ENCODE results near the gene DYNLT5.
A peak's percentile ranks its signal among the peaks of the same experiment; 100 is the strongest.

DYNLT5 gene

GRCh38 chr1:66739401-66740157, 12.7 kb upstream of the DYNLT5 start:
- in situ Hi-C loops (cut with MboI; ENCODE audit: low pct_unique_long_range_greater_than_20kb, low sequenced_read_pairs) = no loop called here

GRCh38 chr1:66745451-66745850, 6.8 kb upstream of the DYNLT5 start:
- in situ Hi-C loops (cut with MboI; ENCODE audit: low pct_unique_long_range_greater_than_20kb, low sequenced_read_pairs) = no loop called here

More at GRCh38 chr1:66739401-66740157, 12.7 kb upstream of the DYNLT5 start:
- peak; percentile 75 for DNase-seq

GRCh38 chr1:66747501-66747900, 4.8 kb upstream of the DYNLT5 start:
- in situ Hi-C loops (cut with MboI; ENCODE audit: low pct_unique_long_range_greater_than_20kb, low sequenced_read_pairs) = no loop called here
- DNase-seq = no peak

More at GRCh38 chr1:66745451-66745850, 6.8 kb upstream of the DYNLT5 start:
- DNase-seq = no peak

GRCh38 chr1:66750577-66750976, 1.7 kb upstream of the DYNLT5 start:
- in situ Hi-C loops (cut with MboI; ENCODE audit: low pct_unique_long_range_greater_than_20kb, low sequenced_read_pairs) = loop anchor here (25.0 kb wide), 2 partner anchors 237 to 387 kb away; partner anchors contain the start of gene C1orf141
- DNase-seq = peak; percentile 33

DNA sequence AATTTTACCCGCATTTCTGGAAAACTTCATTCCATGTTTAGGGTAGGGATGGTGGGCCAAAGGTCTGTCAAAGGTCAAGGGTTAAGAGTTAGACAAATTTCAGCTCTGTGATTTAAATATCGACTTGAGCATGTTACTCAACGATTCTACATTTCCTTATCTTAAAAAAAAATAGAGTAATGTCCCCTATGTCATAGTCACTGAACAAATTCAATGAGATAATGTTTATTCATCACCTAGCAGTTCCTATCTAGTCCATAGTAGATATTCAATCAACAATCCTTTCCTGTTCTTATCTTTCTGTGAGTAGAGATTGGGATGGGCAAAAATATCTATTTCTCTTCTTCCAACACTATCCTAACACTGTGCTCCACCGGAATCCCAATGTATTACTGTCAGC, 1.1 kb upstream of the DYNLT5 start:
- in situ Hi-C loops (cut with MboI; ENCODE audit: low pct_unique_long_range_greater_than_20kb, low sequenced_read_pairs) = loop anchor here (25.0 kb wide), 2 partner anchors 236 to 386 kb away; partner anchors contain the start of gene C1orf141
- no peak for DNase-seq

GRCh38 chr1:66752671-66753371, 562 bp downstream of the DYNLT5 start:
- in situ Hi-C loops (cut with MboI; ENCODE audit: low pct_unique_long_range_greater_than_20kb, low sequenced_read_pairs) = loop anchor here (25.0 kb wide), 2 partner anchors 234 to 384 kb away; partner anchors contain the start of gene C1orf141
- DNase-seq = peak; percentile 39

- no peak for DNase-seq
- in situ Hi-C loops (cut with MboI; ENCODE audit: low pct_unique_long_range_greater_than_20kb, low sequenced_read_pairs) = loop anchor here (25.0 kb wide), 2 partner anchors 230 to 380 kb away; partner anchors contain the start of gene C1orf141
These were observed 5.5 kb downstream of the DYNLT5 start for GRCh38 chr1:66757722-66758240.

GRCh38 chr1:66758241-66758755, 6.0 kb downstream of the DYNLT5 start:
- in situ Hi-C loops (cut with MboI; ENCODE audit: low pct_unique_long_range_greater_than_20kb, low sequenced_read_pairs) = loop anchor here (25.0 kb wide), 2 partner anchors 229 to 379 kb away; partner anchors contain the start of gene C1orf141
- DNase-seq = peak; percentile 81

- DNase-seq = no peak
- in situ Hi-C loops (cut with MboI; ENCODE audit: low pct_unique_long_range_greater_than_20kb, low sequenced_read_pairs) = loop anchor here (25.0 kb wide), 2 partner anchors 227 to 377 kb away; partner anchors contain the start of gene C1orf141
These were observed 8.2 kb downstream of the DYNLT5 start for GRCh38 chr1:66760506-66760905.

- no peak for DNase-seq
- in situ Hi-C loops (cut with MboI; ENCODE audit: low pct_unique_long_range_greater_than_20kb, low sequenced_read_pairs) = loop anchor here (25.0 kb wide), 2 partner anchors 226 to 376 kb away; partner anchors contain the start of gene C1orf141
These were observed 9.0 kb downstream of the DYNLT5 start for GRCh38 chr1:66761221-66761620.

GRCh38 chr1:66764994-66765578, 12.8 kb downstream of the DYNLT5 start:
- in situ Hi-C loops (cut with MboI; ENCODE audit: low pct_unique_long_range_greater_than_20kb, low sequenced_read_pairs) = loop anchor here (25.0 kb wide), 2 partner anchors 222 to 372 kb away; partner anchors contain the start of gene C1orf141
- peak; percentile 85 for DNase-seq

- in situ Hi-C loops (cut with MboI; ENCODE audit: low pct_unique_long_range_greater_than_20kb, low sequenced_read_pairs) = loop anchor here (25.0 kb wide), 2 partner anchors 220 to 370 kb away; partner anchors contain the start of gene C1orf141
- peak; percentile 26 for DNase-seq
These were observed 15.4 kb downstream of the DYNLT5 start for GRCh38 chr1:66767626-66768025.

- DNase-seq = no peak
- in situ Hi-C loops (cut with MboI; ENCODE audit: low pct_unique_long_range_greater_than_20kb, low sequenced_read_pairs) = loop anchor here (25.0 kb wide), 2 partner anchors 218 to 368 kb away; partner anchors contain the start of gene C1orf141
These were observed 16.7 kb downstream of the DYNLT5 start for GRCh38 chr1:66768965-66769364.

DNA sequence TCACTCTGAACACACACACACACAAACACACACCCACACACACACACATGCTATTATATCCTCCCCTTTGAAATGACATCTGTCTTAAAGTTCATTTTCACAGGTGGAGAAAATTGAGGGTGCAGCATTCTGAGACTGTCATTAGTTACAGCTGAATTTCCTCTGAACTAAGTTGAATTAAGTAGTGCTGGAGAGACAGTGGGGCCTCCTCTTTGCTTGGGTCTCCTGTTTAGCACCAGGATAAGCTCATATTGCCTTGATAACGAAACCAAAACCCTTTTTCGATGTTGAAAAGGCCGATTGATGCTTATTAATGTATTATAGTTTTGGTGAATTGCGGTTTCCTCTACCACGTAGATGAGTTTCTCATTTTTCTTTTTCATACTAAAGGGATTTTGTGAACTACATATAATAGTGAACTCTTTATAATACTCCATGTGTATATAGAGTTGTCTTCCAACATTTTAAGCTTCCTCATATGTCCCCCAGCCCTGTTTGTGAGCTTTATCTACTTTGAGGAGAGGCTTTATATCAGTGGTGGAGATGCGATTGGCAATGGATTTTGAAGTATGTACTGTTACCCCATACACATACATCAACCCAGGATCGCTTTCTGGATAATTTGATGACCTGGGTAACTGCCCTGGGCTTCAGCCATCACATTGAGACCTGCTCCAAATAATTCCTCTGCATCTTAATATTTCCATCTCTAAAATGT, 17.4 kb downstream of the DYNLT5 start:
- DNase-seq = no peak
- in situ Hi-C loops (cut with MboI; ENCODE audit: low pct_unique_long_range_greater_than_20kb, low sequenced_read_pairs) = loop anchor here (25.0 kb wide), 2 partner anchors 218 to 368 kb away; partner anchors contain the start of gene C1orf141

DNA sequence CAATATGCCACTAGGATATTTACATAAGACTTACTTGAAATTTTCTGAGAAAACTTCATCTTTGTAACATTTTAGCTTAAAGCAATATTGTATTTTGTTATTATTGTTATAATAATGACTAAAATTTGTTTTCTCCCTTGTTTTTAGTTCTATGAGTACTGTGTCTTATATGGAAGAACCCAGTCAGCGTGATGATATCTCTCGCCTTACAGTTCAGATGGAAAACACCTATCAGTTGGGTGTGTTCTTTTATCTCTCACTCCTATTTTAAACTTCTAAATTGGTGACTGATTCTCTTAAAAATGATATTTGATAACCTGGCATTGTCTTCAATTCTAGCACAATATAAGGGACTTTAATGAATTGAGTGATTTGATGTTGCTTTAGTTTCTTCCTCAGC, 18.0 kb downstream of the DYNLT5 start:
- DNase-seq = no peak
- in situ Hi-C loops (cut with MboI; ENCODE audit: low pct_unique_long_range_greater_than_20kb, low sequenced_read_pairs) = loop anchor here (25.0 kb wide), 2 partner anchors 217 to 367 kb away; partner anchors contain the start of gene C1orf141

GRCh38 chr1:66770694-66771093, 18.4 kb downstream of the DYNLT5 start:
- no peak for DNase-seq
- in situ Hi-C loops (cut with MboI; ENCODE audit: low pct_unique_long_range_greater_than_20kb, low sequenced_read_pairs) = loop anchor here (25.0 kb wide), 2 partner anchors 217 to 367 kb away; partner anchors contain the start of gene C1orf141

DNA sequence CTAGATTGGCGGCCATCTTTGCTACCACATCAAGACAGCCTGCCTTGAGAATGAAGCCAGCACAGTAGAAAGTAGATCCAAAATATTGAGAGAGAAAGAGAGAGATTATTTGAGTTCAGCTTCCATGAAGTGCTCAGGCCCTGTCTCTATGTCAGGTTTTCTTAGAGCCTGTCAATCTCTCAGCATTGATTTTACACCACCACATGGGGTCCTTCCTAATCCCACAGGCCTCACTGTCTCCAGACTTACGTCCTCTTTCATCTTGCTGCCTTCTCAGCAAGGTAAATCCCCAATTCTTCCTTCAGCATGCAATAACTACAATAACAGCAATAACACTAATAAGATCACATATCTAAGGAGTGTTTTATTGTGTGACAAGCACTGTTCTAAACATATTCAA, 21.0 kb downstream of the DYNLT5 start:
- in situ Hi-C loops (cut with MboI; ENCODE audit: low pct_unique_long_range_greater_than_20kb, low sequenced_read_pairs) = loop anchor here (25.0 kb wide), 2 partner anchors 214 to 364 kb away; partner anchors contain the start of gene C1orf141
- no peak for DNase-seq

DNA sequence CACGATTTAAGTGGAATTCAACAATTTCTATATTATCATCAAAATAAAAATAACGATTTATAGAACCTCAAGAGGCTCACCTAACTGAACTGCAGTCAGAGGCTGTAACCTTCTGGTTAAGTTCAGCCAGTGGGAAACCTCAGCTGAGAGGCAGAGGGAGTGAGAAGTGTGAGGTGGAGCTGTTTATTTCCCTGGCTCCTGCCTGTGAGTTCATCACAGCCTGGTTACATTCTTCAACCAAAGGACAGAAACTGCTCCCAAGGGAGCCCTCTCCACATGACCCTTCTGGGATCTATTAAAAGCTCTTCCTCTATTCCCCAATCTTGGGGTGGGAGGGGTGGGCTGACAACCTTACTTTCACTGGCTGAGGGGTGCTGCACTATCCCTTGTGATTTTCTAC, 22.2 kb downstream of the DYNLT5 start:
- in situ Hi-C loops (cut with MboI; ENCODE audit: low pct_unique_long_range_greater_than_20kb, low sequenced_read_pairs) = loop anchor here (25.0 kb wide), 2 partner anchors 213 to 363 kb away; partner anchors contain the start of gene C1orf141
- no peak for DNase-seq
